ENCODE results near the gene GSTT2B.

- no peak for TF ChIP-seq CTCF (IDR thresholded peaks at IDR 0.05; ENCODE audit: insufficient read depth, low read depth, low read length)
- TF ChIP-seq EZH2 (IDR thresholded peaks at IDR 0.05; ENCODE audit: insufficient read depth, low read length): no peak
Observed at GRCh38 chr22:24009227-24010017, 48.4 kb upstream of the GSTT2B start.
